CD4-positive, alpha-beta T cell treated with Interleukin-2 at 100 ng/mL for 4 hours (primary cell): Measurements from ENCODE around the gene ATXN10.
A peak's percentile ranks its signal among the peaks of the same experiment; 100 is the strongest.
"Not testable (repeated sequence)": the region's sequence is repeated elsewhere in the genome, so short reads cannot be mapped to it uniquely, and the experiment has no call there.

ENCODE experiments used
- DNase-seq: peaks from one replicate; pipeline ENCODE4 v3.0.0-alpha.2; 2020; ENCODE audit warnings: low spot score

Gene ATXN10

DNA sequence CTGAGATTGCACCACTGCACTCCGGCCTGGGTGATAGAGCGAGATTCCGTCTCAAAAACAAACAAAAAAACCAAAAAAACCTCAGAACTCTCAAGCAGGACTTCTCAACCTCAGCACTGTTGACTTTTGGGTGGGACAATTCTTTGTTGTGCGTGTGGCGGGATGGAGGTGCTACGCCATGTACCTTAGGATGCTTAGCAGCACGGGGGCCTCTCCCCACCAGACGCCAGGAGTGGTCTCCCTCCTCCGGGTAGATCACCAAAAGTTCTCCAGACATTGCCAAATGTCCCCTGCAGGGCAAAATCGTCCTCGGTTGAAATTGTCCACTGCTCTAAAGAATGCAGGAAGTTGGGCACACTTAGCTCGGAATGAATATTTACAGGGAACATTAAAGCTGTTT lies 26.9 kb upstream of the ATXN10 start:
- no peak for DNase-seq

DNA sequence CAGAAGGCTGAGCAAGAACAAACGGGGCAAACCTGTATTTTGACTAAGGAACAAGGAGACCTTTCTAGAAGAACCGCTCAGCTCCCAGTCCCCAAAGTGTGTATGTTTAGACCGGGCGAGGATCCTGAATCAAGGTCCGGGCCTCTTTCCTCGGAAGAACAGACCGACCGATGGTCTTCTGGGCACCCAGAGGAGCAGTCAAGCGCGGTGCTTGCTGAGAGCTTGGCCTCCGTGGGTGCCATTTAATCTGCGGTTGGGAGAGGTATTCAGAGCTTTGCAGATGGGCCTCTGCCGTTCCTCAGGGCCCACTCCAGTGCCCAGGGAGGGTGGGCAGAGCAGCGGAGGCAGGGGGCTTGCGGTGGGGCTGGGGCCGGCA lies 26.5 kb upstream of the ATXN10 start:
- DNase-seq: no peak

DNA sequence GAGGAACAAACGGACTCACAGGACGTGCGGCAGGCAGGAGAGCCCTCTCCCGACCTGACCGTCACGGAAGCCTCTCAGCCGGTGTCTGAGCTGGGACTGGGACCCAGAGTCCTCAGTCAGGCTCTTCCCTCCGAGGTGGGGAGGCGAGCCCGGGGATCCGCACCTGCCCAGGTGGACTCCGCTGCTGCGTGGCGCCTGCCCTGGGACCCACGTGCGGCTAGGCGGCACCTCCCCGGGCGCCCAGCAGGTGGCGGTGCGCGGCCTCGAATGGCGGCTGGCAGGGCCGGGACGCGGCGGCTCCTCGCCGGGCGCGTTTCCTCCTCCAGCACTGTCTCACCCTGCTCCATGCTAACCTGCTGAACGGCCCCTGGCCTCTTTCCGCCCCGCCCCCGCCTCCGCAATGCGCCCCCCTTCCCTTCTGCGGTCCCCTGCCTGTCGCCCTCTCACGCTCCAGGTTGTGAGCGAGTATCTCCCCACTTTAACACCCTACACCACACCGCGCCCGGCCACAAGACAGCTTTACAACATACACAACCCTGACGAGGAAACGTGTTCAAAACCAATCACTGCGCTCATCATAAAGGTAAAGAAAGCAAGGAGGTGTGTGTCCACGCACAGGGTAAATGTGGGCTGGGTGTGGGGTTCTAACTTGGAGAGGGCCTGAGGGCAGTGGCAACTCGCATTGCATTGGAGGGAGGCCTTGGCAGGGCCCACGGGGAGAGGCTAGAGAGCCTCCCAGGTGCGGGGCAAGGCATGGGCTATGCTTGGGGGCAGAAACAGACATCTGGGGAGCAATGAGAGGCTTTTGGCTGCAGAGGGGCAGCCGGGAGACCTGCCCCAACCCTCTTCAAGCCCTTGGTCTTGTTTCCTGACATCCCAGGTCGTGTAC lies 25.9 kb upstream of the ATXN10 start:
- DNase-seq: peak; percentile 73

DNA sequence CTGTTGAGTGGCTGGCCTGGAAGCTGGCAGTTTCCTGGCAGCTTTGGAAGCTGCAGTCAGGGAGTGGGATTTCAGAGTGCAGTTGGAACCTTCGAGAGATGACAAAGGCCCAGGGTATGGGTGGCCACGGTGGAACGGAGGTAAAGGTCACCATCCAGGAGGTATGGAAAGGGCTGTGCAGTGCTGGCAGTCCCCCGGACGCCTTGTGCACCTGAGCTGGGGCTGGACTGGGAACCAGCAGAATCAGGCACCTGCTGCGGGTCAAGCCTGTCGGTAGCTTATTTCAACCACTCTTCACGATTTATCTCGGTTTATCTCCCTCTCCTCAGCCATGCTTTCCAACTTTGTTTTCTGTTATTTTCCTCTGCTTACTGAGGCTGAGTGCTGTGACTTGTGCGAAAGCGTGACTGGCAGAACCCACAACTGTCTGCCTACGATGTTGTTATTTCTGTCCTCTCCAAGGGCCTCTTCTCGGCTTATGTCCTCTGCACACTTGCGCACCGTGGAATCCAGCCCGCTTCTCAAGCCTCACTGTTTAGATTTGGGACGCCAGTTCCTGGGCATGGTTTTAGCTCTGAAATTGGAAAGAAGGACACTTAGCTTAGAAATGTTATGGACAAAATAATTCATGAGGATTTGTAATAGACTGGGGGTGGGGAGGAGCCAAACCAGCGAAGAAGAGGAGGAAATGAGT lies 24.0 kb upstream of the ATXN10 start:
- no peak for DNase-seq

- no peak for DNase-seq
Observed at GRCh38 chr22:45648301-45649117, 23.1 kb upstream of the ATXN10 start.

DNA sequence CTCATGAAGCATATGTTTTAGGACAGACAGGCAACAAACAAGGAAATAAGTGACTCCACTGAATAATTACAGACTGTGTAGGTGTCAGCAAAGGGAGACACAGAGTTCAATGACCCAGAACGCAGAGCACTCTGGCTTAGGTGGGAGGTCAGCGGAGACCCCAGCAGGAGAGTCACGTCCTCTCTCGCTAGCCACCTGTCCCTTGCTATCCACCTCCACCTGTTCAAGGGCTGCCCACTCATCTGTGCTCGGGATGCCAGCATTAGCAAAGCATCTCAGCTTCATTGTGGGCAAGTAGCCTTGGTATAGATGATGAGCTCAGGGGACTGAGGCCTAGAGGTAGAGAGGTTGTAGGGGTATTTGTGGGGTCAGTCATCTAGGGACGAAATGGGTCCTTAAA lies 21.8 kb upstream of the ATXN10 start:
- no peak for DNase-seq

DNA sequence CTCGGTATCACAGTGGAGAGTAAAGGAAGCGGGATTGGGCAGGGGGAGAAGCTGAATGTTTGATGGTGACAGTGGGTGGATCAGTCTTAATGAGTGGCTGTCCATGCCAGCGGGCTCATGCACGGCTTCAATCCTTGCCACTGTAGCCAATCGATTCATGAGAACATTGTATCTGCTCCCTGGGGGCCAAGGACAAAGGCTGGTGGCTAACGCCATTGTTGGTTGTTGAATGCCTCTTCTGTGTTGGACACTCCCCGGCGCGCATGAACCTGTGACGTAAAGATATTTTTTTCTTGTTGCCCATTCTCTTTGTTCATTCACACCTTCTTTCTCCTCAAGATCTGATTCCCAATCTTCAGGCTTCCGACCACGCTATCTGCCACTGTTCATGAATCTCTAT lies 20.9 kb upstream of the ATXN10 start:
- no peak for DNase-seq

- no peak for DNase-seq
Observed at GRCh38 chr22:45651931-45652528, 19.6 kb upstream of the ATXN10 start.

DNA sequence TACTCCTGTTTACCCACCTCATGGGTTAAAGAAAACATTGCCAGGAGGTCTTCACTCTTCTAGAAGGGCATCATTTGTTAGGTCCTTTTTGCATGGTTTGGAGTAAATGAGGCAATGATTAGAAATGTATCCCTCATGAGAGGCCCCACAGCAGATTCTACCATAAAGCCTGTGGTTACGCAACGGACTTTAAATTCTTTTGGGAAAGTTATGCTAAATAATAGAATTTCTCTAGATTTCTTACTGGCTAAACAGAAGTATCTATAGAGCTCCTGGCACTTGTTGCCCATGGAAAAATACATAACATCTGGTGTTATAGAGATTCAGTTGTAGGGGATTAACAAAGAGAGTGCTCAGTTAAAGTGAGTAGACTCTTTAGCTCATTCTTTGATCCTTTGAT lies 15.1 kb upstream of the ATXN10 start:
- DNase-seq: no peak

DNA sequence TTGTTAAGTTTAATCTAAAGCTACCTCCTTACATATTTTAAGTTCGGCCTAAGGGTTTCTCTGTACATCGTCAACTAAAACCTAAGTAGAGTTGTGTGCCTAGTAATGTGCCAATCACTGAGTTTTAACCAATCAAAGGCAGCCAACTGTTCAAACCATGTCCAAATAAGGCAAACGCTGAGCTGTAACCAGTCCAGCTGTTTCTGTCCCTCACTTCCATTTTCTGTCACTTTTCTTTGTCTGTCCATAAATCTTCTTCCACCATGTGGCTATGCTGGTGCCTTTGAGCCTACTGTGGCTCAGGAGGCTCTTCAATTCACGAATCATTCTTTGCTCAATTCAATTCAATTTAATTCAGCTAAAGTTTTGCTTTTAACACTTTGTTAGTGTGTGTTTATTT lies 13.9 kb upstream of the ATXN10 start:
- no peak for DNase-seq

- DNase-seq: no peak
Observed at GRCh38 chr22:45664136-45664646, 7.4 kb upstream of the ATXN10 start.

GRCh38 chr22:45667486-45667885 lies 4.1 kb upstream of the ATXN10 start:
- DNase-seq: no peak

- not testable (repeated sequence) for DNase-seq
Observed at GRCh38 chr22:45670363-45670762, 1.3 kb upstream of the ATXN10 start.

DNA sequence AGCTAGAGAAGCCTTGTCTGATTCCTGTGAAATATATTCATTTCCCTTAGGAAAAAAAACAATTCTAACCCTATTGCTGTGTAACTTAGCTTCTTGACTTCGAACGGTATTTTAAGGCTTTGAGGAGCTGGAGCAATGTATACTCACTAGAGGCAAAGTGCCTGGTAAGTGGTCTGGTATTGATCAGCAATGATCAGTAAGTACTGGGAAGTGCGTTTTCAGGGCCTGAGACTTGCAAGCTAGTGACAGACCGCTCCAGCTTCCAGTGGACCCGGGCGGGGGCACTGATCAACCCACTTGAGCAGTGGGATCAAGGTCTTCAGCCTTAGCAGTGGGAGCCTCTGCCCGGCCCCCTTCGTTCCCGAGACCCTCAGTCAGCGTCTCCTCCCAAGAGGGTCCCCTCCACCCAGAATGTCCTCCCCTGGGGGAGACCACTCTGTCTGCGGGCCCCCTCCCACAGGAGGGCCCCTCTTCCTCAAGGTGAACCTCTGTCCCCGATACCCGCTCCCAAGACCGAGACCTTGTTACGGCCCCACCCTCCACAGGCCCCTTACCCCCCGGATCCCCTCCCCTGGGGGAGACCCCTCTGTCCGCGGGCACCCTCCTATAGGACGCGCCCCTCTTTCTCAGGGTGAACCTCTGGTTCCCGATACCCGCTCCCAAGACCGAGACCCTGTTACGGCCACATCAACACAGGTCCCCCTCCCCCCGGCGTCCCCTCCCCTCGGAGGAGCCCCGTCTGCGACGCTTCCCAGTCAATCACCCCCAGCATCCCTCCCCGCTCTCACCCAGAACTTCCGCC lies 452 bp upstream of the ATXN10 start:
- no peak for DNase-seq

DNA sequence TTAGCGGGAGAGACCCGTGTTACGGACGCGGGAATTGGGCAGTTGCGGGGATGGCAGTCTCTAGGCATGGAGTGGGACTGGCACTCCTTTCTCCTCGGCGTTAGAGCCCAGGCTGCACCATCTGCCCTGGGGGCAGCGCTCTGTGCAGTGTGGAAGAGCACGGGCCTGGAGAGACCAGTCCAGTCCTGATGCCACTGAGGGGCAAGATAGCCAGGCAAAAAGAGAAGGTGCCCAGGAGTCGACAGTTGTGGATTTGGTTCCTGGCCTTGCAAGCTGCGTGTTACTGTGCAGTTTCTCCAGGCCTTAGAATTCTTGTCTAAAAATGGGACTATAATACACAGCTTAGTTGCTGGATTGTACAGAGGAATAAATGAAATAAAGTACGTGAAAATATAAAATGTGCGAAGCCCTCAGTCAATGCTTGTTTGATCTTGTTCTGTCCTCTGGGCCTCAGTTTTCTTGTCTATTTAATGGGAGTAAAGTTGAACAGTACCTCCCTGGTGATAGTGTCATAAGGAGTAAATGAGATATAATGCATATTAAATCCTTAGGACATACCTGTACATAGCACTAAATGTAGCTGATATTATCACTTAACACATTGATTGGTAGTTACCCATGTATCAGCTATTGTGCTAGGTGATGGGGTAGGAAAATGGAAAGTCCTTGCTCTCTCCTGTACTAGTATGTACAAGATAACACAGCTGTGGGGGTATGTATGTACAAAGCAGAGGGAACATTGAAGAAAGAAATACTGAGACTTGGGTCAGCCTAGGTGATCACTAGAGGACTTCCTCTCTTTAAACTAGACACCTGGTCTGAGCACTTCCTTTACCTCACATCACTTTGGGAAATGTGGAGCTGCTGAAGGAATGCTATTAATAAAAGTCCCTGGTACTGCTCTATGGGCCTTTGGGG lies 1.2 kb downstream of the ATXN10 start:
- no peak for DNase-seq

- no peak for DNase-seq
Observed at GRCh38 chr22:45673482-45674175, 2.0 kb downstream of the ATXN10 start.

GRCh38 chr22:45676024-45676423 lies 4.4 kb downstream of the ATXN10 start:
- no peak for DNase-seq

GRCh38 chr22:45677063-45677462 lies 5.4 kb downstream of the ATXN10 start:
- DNase-seq: no peak
